NCI-H774 (cell line): Measurements from ENCODE around the gene RNMT.
"Not testable (repeated sequence)": the region's sequence is repeated elsewhere in the genome, so short reads cannot be mapped to it uniquely, and the experiment has no call there.

Experiments
- DNase-seq: peaks from one replicate; lab custom pipeline; 2025; lab: John Stamatoyannopoulos, UW

RNMT gene

GRCh38 chr18:13745696-13746095 is 19.2 kb downstream of the RNMT start:
- no peak for DNase-seq

GRCh38 chr18:13746633-13747032 is 20.2 kb downstream of the RNMT start:
- DNase-seq, result no peak

- DNase-seq, result not testable (repeated sequence)
Measured at GRCh38 chr18:13751599-13751998, 25.1 kb downstream of the RNMT start.

- DNase-seq, result no peak
Measured at GRCh38 chr18:13756261-13756660, 29.8 kb downstream of the RNMT start.

GRCh38 chr18:13756671-13757070 is 30.2 kb downstream of the RNMT start:
- DNase-seq, result no peak

GRCh38 chr18:13758622-13759021 is 32.1 kb downstream of the RNMT start:
- DNase-seq, result no peak

- no peak for DNase-seq
Measured at GRCh38 chr18:13760047-13760446, 33.6 kb downstream of the RNMT start.

- DNase-seq, result no peak
Measured at GRCh38 chr18:13762690-13763439, 36.4 kb downstream of the RNMT start.

GRCh38 chr18:13775058-13775457 is 48.6 kb downstream of the RNMT start:
- DNase-seq, result no peak

- no peak for DNase-seq
Measured at GRCh38 chr18:13791181-13791580, 64.7 kb downstream of the RNMT start.

- no peak for DNase-seq
Measured at GRCh38 chr18:13793819-13794218, 67.3 kb downstream of the RNMT start.

- no peak for DNase-seq
Measured at GRCh38 chr18:13796515-13796914, 70.0 kb downstream of the RNMT start.

- no peak for DNase-seq
Measured at GRCh38 chr18:13797157-13797611, 70.7 kb downstream of the RNMT start.

GRCh38 chr18:13799396-13799795 is 72.9 kb downstream of the RNMT start:
- DNase-seq, result no peak

GRCh38 chr18:13800505-13801259 is 74.2 kb downstream of the RNMT start:
- peak; percentile 56 for DNase-seq

GRCh38 chr18:13801260-13801601 is 74.8 kb downstream of the RNMT start:
- DNase-seq, result no peak

GRCh38 chr18:13804305-13804704 is 77.8 kb downstream of the RNMT start:
- DNase-seq, result no peak

- DNase-seq, result no peak
Measured at GRCh38 chr18:13808294-13809042, 82.0 kb downstream of the RNMT start.

- no peak for DNase-seq
Measured at GRCh38 chr18:13809043-13809430, 82.6 kb downstream of the RNMT start.

GRCh38 chr18:13809531-13810255 is 83.2 kb downstream of the RNMT start:
- no peak for DNase-seq

- DNase-seq, result no peak
Measured at GRCh38 chr18:13810950-13811485, 84.5 kb downstream of the RNMT start.

GRCh38 chr18:13811993-13812392 is 85.5 kb downstream of the RNMT start:
- no peak for DNase-seq
